HEK293 (cell line): ENCODE data around the gene LRFN3.

ENCODE experiments used
- CTCF ChIA-PET: fragments of 350-600 bp; formaldehyde crosslinking; extraction: SDS; loops from one replicate; lab custom pipeline; 2021; ENCODE audit warnings: antibody characterized with exemption; lab: Yijun Ruan, JAX
- POLR2A ChIA-PET: fragments of 300-600 bp; formaldehyde crosslinking; extraction: SDS; loops from one replicate; lab custom pipeline; 2020; ENCODE audit warnings: antibody characterized with exemption, inconsistent platforms; lab: Yijun Ruan, JAX
- H3K27ac ChIP-seq: fragments of 200-500 bp; sonication (Bioruptor generic); 2 replicates; pipeline ENCODE4 v1.5.1; 2014; ENCODE audit warnings: low read depth, low read length, control low read depth, inconsistent platforms; ENCODE audit errors: extremely low read depth
- H3K36me3 ChIP-seq, 2 experiments: fragments of 200-500 bp in 1 of 2; sonication (Bioruptor generic) in 1 of 2; 1 replicate in 1 of 2; 2 replicates in 1 of 2; pipeline ENCODE4 v1.5.1; 2014 to 2017; ENCODE audit warnings: inconsistent platforms in 2 of 2, low read length in 2 of 2; ENCODE audit not compliant: control insufficient read depth in 2 of 2, insufficient read depth in 1 of 2
- H3K4me1 ChIP-seq: fragments of 200-500 bp; sonication (Bioruptor generic); 2 replicates; pipeline ENCODE4 v1.5.1; 2014; ENCODE audit warnings: mild to moderate bottlenecking, low read length, inconsistent platforms; ENCODE audit not compliant: control insufficient read depth, insufficient read depth
- H3K4me3 ChIP-seq: 2 replicates; pipeline ENCODE4 v1.5.1; 2011; ENCODE audit warnings: low read depth, mild to moderate bottlenecking, control low read depth, low read length, moderate library complexity
- H3K9me3 ChIP-seq: fragments of 200-500 bp; sonication (Bioruptor generic); 2 replicates; pipeline ENCODE4 v1.5.1; 2014; ENCODE audit warnings: low read depth, low read length, inconsistent platforms; ENCODE audit not compliant: control insufficient read depth, insufficient read depth
- RBAK ChIP-seq: fragments of 450-650 bp; formaldehyde crosslinking; IDR thresholded peaks from 2 replicates; pipeline ENCODE4 v1.5.1; 2016; ENCODE audit warnings: missing biosample characterization, missing genetic modification characterization
- ZBTB17 ChIP-seq: fragments of 450-650 bp; formaldehyde crosslinking; IDR thresholded peaks from 2 replicates; pipeline ENCODE4 v1.5.1; 2016; ENCODE audit warnings: missing biosample characterization, missing genetic modification characterization
- ZFHX2 ChIP-seq: fragments of 450-650 bp; formaldehyde crosslinking; conservative IDR thresholded peaks from 2 replicates; pipeline ENCODE4 v1.5.1; 2016; ENCODE audit warnings: missing biosample characterization, missing genetic modification characterization
- ZFP3 ChIP-seq: fragments of 450-650 bp; formaldehyde crosslinking; IDR thresholded peaks from 2 replicates; pipeline ENCODE4 v1.5.1; 2016; ENCODE audit warnings: low read depth, missing biosample characterization, missing genetic modification characterization
- ZNF121 ChIP-seq: fragments of 450-650 bp; formaldehyde crosslinking; IDR thresholded peaks from 2 replicates; pipeline ENCODE4 v1.5.1; 2016; ENCODE audit warnings: missing biosample characterization, missing genetic modification characterization
- ZNF223 ChIP-seq: fragments of 450-650 bp; formaldehyde crosslinking; IDR thresholded peaks from 2 replicates; pipeline ENCODE4 v1.5.1; 2016; ENCODE audit warnings: missing biosample characterization, missing genetic modification characterization
- ZNF792 ChIP-seq: fragments of 450-650 bp; formaldehyde crosslinking; IDR thresholded peaks from 2 replicates; pipeline ENCODE4 v1.5.1; 2016; ENCODE audit warnings: missing biosample characterization, missing genetic modification characterization
- TF ChIP-seq, protein P1 (sequence below): fragments of 450-650 bp; formaldehyde crosslinking; IDR thresholded peaks from 2 replicates; pipeline ENCODE4 v1.5.1; 2016; ENCODE audit warnings: missing biosample characterization, missing genetic modification characterization
- TF ChIP-seq, protein P2 (sequence below): fragments of 450-650 bp; formaldehyde crosslinking; IDR thresholded peaks from 2 replicates; pipeline ENCODE4 v1.5.1; 2016; ENCODE audit warnings: missing biosample characterization, missing genetic modification characterization
- TF ChIP-seq, protein P3 (sequence below): fragments of 450-650 bp; formaldehyde crosslinking; IDR thresholded peaks from 2 replicates; pipeline ENCODE4 v1.5.1; 2016; ENCODE audit warnings: missing biosample characterization, missing genetic modification characterization
- TF ChIP-seq, protein P4 (sequence below): fragments of 450-650 bp; formaldehyde crosslinking; IDR thresholded peaks from 2 replicates; pipeline ENCODE4 v1.5.1; 2017; ENCODE audit warnings: missing biosample characterization, missing genetic modification characterization
- TF ChIP-seq, protein P5 (sequence below): fragments of 450-650 bp; formaldehyde crosslinking; IDR thresholded peaks from 2 replicates; pipeline ENCODE4 v1.5.0; 2017; ENCODE audit warnings: missing biosample characterization, missing genetic modification characterization, borderline replicate concordance
- TF ChIP-seq, protein P6 (sequence below): fragments of 450-650 bp; formaldehyde crosslinking; IDR thresholded peaks from 2 replicates; pipeline ENCODE4 v1.5.1; 2016; ENCODE audit warnings: missing biosample characterization, missing genetic modification characterization

Gene LRFN3

DNA sequence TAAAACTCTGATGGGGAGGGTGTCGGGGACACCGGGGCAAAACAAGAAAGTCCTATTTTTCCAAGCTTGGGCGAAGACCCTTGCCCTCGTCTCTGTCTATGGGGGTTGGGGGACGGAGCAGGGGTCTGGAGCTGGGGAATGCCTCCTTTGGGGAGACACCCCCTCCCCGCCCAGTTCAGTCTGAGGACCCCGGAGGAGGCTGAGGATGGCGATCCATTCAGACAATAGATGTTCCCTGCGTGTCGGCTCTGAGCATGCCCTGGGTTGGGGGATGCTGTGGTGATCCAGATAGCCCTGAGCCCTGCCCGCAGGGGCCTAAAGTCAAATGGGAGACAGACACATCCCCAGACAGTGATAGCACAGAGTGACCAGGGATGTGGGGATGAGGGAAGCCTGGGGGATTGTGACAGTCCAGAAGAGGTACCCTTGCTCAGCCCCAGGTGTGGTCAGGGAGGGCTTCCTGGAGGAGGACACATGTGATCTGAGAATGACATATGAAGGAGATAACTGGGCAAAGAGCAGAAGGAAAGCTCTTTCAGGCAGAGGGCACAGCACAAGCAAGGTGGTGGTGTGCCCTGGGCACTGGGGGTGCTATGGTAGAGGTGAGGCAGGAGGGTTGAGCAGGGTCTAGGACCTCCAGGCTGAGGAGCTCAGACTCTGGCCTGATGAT is 9.1 kb downstream of the LRFN3 start (continued):
- TF ChIP-seq, protein P1, sequence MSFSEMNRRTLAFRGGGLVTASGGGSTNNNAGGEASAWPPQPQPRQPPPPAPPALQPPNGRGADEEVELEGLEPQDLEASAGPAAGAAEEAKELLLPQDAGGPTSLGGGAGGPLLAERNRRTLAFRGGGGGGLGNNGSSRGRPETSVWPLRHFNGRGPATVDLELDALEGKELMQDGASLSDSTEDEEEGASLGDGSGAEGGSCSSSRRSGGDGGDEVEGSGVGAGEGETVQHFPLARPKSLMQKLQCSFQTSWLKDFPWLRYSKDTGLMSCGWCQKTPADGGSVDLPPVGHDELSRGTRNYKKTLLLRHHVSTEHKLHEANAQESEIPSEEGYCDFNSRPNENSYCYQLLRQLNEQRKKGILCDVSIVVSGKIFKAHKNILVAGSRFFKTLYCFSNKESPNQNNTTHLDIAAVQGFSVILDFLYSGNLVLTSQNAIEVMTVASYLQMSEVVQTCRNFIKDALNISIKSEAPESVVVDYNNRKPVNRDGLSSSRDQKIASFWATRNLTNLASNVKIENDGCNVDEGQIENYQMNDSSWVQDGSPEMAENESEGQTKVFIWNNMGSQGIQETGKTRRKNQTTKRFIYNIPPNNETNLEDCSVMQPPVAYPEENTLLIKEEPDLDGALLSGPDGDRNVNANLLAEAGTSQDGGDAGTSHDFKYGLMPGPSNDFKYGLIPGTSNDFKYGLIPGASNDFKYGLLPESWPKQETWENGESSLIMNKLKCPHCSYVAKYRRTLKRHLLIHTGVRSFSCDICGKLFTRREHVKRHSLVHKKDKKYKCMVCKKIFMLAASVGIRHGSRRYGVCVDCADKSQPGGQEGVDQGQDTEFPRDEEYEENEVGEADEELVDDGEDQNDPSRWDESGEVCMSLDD, result 0 out of 2 replicates have a peak, but pooled peaks have one; percentile 20

DNA sequence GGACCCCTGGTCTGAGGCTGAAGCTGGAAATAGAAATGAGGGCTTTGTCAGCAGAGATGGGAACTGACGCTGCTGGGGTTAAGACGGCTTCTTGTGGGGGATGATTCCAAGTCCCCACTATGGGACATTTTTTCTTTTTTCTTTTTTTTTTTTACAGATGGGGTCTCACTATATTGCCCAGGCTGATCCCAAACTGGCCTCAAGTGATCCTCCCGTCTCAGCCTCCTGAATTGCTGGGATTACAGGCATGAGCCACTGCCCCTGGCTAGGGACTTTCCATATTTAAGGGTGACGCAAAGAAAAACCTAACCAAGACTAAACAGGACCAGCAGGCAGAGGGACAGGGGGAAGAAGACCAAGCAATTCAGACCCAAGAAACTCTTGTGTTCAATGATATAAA is 10.0 kb downstream of the LRFN3 start:
- no peaks in the 10 kb centered on the region; the same call in 1 of the 2 replicates for H3K4me1 ChIP-seq
- no peak overlapping the region; the same call in 1 of the 2 replicates for H3K27ac ChIP-seq
- ChIA-PET POLR2A (interaction anchor here (1.0 kb wide), 1 partner anchor 201 kb away, joined by 3 read pairs; the partner anchor contains the start of genes PSENEN and U2AF1L4), CTCF (interaction anchor here (0.6 to 1.3 kb wide), 14 partner anchors 12 to 1119 kb away, joined by 3 to 11 read pairs (median 4); partner anchors contain the start of genes ALKBH6 and LIN37)
- no peaks in the 10 kb centered on the region for H3K9me3 ChIP-seq
- no peak overlapping the region for H3K4me3 ChIP-seq
- TF ChIP-seq ZNF223 (tag by site-specific recombination), result 0 out of 2 replicates have a peak, but pooled peaks have one; percentile 12
- TF ChIP-seq ZNF121, result peak; percentile 92
- TF ChIP-seq, protein P2, sequence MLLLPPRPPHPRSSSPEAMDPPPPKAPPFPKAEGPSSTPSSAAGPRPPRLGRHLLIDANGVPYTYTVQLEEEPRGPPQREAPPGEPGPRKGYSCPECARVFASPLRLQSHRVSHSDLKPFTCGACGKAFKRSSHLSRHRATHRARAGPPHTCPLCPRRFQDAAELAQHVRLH (tag by site-specific recombination), result no peak
- H3K36me3 ChIP-seq, result peaks cover 16 to 19% of the 10 kb centered on the region in 2 experiments; a peak in 2 of 3 replicates

DNA sequence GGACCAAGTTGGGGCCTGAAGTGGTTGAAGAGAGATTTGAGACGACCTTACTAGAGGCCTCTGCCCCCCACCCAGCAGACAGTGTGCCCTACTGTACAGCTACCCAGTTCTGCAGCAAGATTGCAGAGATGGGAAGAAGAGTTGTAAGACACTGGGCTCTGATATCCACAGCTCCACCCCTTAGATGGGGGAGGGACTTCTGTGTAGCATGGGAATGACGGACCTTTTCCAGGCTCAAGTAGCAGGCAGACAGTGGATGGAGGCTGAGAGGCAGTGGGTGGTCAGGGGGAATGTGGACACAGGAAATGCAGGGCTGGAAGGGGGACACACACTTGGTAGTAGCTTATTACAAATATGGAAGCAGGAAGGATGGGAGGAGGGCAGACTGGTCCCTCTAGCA is 13.0 kb downstream of the LRFN3 start:
- POLR2A ChIA-PET, result interaction anchor here (0.6 to 1.0 kb wide), 3 partner anchors 12 to 79 kb away, joined by 3 to 4 read pairs (median 3); no protein-coding TSS in a partner anchor
- H3K4me3 ChIP-seq, result no peak overlapping the region
- no peaks in the 10 kb centered on the region for H3K4me1 ChIP-seq
- no peaks in the 10 kb centered on the region for H3K9me3 ChIP-seq
- TF ChIP-seq ZFHX2 (tag by site-specific recombination), result peak; percentile 40
- 0 out of 2 replicates have a peak, but pooled peaks have one; percentile 15 for TF ChIP-seq ZBTB17
- TF ChIP-seq RBAK (tag by site-specific recombination), result no peak
- TF ChIP-seq ZFP3 (tag by site-specific recombination), result no peak
- no peak overlapping the region for H3K27ac ChIP-seq
- H3K36me3 ChIP-seq, result peaks cover 3 to 5% of the 10 kb centered on the region in 2 experiments; a peak in 2 of 3 replicates
- CTCF ChIA-PET, result interaction anchor here (0.6 to 2.4 kb wide), 13 partner anchors 8 to 224 kb away, joined by 3 to 10 read pairs (median 4); no protein-coding TSS in a partner anchor

DNA sequence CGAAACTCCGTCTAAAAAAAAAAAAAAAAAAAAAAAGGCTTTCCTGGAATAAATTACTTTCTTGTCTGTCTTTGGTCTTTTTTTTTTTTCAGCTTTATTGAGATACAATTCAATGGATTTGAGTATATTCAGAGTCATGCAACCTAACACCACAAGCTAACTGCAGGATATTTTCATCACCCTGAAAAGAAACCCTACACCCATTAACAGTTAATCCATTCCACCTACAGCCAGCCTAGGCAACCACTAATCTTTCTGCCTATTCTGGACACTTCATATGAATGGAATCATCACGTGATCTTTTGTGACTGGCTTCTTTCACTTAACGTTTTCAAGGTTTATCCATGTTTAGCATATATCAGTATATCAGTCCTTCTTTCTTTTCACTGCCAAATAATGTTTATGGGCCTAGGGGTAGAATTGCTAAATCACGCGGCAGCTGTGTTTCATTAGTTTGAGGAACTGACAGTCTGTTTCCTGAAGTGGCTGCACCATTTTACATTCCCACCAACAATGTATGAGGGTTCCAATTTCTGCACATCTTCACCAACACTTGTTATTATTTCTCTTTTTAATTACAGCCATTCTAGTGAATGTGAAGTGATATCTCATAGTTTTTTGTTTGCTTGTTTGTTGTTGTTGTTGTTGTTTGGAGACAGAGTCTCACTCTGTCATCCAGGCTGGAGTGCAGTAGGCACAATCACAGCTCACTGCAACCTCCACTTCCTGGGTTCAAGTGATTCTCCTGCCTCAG is 19.9 kb downstream of the LRFN3 start:
- H3K4me1 ChIP-seq, result peaks cover 8% of the 10 kb centered on the region
- ChIA-PET POLR2A (interaction anchor here (0.7 kb wide), 2 partner anchors 25 to 69 kb away, joined by 3 to 9 read pairs; no protein-coding TSS in a partner anchor), CTCF (interaction anchor here (0.7 to 1.4 kb wide), 5 partner anchors 7 to 1591 kb away, joined by 3 to 4 read pairs (median 3); partner anchors contain the start of gene GPI)
- no peak overlapping the region for H3K27ac ChIP-seq
- H3K36me3 ChIP-seq, result no peaks in the 10 kb centered on the region
- H3K9me3 ChIP-seq, result no peaks in the 10 kb centered on the region
- no peak overlapping the region for H3K4me3 ChIP-seq
- TF ChIP-seq, protein P3, sequence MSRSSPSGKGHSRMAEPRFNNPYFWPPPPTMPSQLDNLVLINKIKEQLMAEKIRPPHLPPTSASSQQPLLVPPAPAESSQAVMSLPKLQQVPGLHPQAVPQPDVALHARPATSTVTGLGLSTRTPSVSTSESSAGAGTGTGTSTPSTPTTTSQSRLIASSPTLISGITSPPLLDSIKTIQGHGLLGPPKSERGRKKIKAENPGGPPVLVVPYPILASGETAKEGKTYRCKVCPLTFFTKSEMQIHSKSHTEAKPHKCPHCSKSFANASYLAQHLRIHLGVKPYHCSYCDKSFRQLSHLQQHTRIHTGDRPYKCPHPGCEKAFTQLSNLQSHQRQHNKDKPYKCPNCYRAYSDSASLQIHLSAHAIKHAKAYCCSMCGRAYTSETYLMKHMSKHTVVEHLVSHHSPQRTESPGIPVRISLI (tag by site-specific recombination), result no peak
- TF ChIP-seq, protein P4, sequence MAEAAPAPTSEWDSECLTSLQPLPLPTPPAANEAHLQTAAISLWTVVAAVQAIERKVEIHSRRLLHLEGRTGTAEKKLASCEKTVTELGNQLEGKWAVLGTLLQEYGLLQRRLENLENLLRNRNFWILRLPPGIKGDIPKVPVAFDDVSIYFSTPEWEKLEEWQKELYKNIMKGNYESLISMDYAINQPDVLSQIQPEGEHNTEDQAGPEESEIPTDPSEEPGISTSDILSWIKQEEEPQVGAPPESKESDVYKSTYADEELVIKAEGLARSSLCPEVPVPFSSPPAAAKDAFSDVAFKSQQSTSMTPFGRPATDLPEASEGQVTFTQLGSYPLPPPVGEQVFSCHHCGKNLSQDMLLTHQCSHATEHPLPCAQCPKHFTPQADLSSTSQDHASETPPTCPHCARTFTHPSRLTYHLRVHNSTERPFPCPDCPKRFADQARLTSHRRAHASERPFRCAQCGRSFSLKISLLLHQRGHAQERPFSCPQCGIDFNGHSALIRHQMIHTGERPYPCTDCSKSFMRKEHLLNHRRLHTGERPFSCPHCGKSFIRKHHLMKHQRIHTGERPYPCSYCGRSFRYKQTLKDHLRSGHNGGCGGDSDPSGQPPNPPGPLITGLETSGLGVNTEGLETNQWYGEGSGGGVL, result no peak
- no peak for TF ChIP-seq ZNF792
- TF ChIP-seq, protein P5, sequence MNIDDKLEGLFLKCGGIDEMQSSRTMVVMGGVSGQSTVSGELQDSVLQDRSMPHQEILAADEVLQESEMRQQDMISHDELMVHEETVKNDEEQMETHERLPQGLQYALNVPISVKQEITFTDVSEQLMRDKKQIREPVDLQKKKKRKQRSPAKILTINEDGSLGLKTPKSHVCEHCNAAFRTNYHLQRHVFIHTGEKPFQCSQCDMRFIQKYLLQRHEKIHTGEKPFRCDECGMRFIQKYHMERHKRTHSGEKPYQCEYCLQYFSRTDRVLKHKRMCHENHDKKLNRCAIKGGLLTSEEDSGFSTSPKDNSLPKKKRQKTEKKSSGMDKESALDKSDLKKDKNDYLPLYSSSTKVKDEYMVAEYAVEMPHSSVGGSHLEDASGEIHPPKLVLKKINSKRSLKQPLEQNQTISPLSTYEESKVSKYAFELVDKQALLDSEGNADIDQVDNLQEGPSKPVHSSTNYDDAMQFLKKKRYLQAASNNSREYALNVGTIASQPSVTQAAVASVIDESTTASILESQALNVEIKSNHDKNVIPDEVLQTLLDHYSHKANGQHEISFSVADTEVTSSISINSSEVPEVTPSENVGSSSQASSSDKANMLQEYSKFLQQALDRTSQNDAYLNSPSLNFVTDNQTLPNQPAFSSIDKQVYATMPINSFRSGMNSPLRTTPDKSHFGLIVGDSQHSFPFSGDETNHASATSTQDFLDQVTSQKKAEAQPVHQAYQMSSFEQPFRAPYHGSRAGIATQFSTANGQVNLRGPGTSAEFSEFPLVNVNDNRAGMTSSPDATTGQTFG (tag by site-specific recombination), result no peak
- TF ChIP-seq, protein P6, sequence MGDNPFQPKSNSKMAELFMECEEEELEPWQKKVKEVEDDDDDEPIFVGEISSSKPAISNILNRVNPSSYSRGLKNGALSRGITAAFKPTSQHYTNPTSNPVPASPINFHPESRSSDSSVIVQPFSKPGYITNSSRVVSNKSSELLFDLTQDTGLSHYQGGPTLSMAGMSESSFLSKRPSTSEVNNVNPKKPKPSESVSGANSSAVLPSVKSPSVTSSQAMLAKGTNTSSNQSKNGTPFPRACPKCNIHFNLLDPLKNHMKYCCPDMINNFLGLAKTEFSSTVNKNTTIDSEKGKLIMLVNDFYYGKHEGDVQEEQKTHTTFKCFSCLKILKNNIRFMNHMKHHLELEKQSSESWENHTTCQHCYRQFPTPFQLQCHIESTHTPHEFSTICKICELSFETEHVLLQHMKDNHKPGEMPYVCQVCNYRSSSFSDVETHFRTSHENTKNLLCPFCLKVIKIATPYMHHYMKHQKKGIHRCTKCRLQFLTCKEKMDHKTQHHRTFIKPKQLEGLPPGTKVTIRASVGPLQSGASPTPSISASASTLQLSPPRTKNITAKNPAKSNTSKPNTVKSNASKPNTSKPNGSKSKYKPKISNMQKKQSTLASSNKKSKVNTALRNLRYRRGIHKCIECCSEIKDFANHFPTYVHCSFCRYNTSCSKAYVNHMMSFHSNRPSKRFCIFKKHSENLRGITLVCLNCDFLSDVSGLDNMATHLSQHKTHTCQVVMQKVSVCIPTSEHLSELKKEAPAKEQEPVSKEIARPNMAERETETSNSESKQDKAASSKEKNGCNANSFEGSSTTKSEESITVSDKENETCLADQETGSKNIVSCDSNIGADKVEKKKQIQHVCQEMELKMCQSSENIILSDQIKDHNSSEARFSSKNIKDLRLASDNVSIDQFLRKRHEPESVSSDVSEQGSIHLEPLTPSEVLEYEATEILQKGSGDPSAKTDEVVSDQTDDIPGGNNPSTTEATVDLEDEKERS (tag by site-specific recombination), result peak; percentile 83
